ENCODE results near the gene LBR.

DNA sequence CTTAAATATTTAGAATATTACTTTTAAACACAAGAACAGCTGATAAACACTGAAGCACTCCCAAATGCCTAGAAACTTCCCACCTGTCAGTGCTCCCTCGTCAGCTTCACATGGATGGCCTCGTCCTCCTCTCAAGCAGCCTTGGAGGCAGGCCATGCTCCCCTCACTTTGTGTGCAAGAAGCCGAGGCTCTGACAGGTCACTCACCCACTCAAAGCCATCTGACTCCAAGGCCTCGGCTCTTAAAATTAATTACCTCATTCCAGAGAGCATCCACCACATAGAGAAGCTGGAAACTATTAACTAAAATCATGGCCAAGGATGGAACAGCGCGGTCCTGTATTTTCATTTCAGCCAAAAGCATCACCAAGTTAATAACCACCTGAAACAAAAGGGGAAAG is 17.8 kb downstream of the LBR start:
- TF ChIP-seq POLR2AphosphoS5 (IDR thresholded peaks at IDR 0.05; ENCODE audit: borderline replicate concordance, low read depth, low read length) (no peak), EZH2 (IDR thresholded peaks at IDR 0.05) (no peak), FOXP2 (optimal IDR thresholded peaks at IDR 0.05; ENCODE audit: control extremely low read depth, extremely low read length, insufficient read depth) (no peak)
